ENCODE measurements around the gene NKD2. TPM values are rescaled to one million over a fixed set of nuclear protein-coding genes. Genes with fewer than 3 reads are reported as not detected.

Gene NKD2
- total and polyA plus RNA-seq, 7 donors, result 0.08 to 0.96 (median 0.63) TPM; not detected in 1

DNA sequence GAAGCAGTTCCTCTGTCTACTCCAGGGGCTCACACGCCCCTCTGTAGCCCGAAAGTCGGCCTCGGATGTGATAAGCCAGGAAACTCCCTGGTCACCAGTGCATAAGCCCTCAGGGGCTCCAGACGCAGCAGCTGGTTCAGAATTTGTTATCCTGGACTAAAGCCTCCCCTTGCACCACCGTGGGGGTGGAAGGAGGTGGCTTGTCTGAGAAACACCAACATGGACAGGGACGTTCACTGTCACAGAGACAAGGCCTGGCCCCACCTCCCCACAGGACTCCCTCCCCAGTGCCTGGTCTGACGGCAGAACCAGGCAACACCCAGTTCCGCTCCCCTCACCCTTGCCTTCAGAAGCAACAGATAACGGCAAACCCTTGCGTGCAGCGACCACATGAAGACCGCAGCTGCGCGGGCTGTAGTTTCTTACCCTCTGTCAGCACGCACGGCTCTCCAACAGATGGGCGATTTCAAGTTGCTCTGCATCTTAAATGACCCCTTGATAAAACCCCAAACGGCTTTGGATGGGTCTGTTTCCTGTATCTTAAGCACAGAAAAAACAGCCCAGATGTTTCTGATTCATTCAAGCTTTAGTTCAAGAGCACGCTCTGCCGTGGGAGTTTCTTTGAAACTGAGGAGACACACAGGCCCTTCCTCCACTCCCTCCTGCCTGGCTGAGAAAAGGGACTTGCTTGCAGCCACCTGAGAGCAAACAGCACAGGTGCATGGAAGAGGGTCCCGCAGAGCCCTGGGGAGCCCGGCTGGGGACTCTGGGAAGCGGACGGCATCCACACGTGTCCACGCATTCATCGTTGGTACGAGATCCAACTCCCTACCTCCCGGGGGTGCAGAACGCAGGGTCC, 44.7 kb upstream of the NKD2 start:
- DNase-seq (peak in 1 of 2 donors; percentile 43), ATAC-seq (peak in 1 of 4 donors; percentile 13)
- intact Hi-C loops (cut with DNase I), result no loop called here
- TF ChIP-seq CTCF (IDR thresholded peaks at IDR 0.05), result no peak
- WGBS, 3 donors, result 62 to 68% (median 65%) methylated on average over 31 of the region's 31 CpGs
- Histone ChIP-seq H3K36me3 (ENCODE audit: insufficient read depth in 1 of 2, low read depth in 1 of 2) (no peaks in the 10 kb centered on the region), H3K27me3 (ENCODE audit: insufficient read depth in 3 of 3, low read length in 2 of 3) (peaks cover 0 to 81% (median 6%) of the 10 kb centered on the region in 3 donors), H3K9me3 (no peaks in the 10 kb centered on the region), H3K27ac (no peak overlapping the region), H3K4me1 (no peaks in the 10 kb centered on the region), H3K4me3 (no peak overlapping the region)

GRCh38 chr5:964821-965220, 43.8 kb upstream of the NKD2 start:
- H3K27ac ChIP-seq, result no peak overlapping the region
- no peak overlapping the region for H3K4me3 ChIP-seq
- H3K4me1 ChIP-seq, result no peaks in the 10 kb centered on the region
- H3K27me3 ChIP-seq (ENCODE audit: insufficient read depth in 3 of 3, low read length in 2 of 3), result peaks cover 0 to 75% (median 6%) of the 10 kb centered on the region in 3 donors
- DNase-seq (no peak), ATAC-seq (no peak)
- WGBS, 3 donors, result 77 to 87% (median 83%) methylated on average over 10 of the region's 10 CpGs
- intact Hi-C loops (cut with DNase I), result no loop called here
- TF ChIP-seq CTCF (IDR thresholded peaks at IDR 0.05), result no peak
- H3K36me3 ChIP-seq (ENCODE audit: insufficient read depth in 1 of 2, low read depth in 1 of 2), result no peaks in the 10 kb centered on the region
- no peaks in the 10 kb centered on the region for H3K9me3 ChIP-seq

DNA sequence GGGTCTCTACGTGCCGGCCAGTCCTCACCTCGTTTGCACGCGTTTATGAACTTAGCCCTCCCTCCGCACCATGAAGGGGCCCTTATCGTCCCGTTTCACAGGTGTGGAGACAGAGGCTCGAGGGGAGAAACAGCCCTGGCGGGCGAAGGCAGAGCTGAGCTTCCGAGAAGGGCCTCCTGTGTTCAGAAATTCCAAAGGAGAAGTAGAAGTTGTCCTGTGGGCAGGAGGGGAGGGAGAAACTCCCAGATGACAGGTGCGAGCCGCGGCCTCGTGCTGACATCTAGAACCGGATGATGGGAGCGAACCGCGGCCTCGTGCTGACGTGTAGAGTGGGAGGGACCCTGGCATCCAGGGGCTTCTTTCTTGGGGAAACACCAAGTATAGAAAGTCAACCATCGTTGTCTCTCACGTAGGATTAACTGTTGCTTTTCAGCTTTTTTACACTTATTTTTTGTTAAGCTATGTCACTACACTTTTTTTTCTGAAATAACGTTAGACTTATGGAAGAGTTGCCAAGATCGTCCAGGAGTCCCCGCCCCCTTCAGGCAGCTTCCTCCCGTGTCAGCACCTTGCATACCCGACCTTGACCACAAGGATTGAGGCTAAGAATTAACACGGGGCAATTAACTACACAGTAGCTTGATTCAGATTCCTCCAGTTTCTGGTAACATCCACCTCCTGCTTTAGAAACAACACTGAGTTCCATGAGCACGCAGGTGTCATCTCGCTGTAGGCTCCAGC, 42.8 kb upstream of the NKD2 start:
- Histone ChIP-seq H3K27me3 (ENCODE audit: insufficient read depth in 3 of 3, low read length in 2 of 3) (peaks cover 0 to 70% (median 6%) of the 10 kb centered on the region in 3 donors), H3K27ac (no peak overlapping the region), H3K4me3 (no peak overlapping the region), H3K4me1 (no peaks in the 10 kb centered on the region), H3K36me3 (ENCODE audit: insufficient read depth in 1 of 2, low read depth in 1 of 2) (no peaks in the 10 kb centered on the region), H3K9me3 (no peaks in the 10 kb centered on the region)
- DNase-seq (no peak), ATAC-seq (no peak)
- WGBS, 3 donors, result 66 to 73% (median 68%) methylated on average over 32 of the region's 32 CpGs
- intact Hi-C loops (cut with DNase I), result no loop called here
- no peak for TF ChIP-seq CTCF (IDR thresholded peaks at IDR 0.05)

DNA sequence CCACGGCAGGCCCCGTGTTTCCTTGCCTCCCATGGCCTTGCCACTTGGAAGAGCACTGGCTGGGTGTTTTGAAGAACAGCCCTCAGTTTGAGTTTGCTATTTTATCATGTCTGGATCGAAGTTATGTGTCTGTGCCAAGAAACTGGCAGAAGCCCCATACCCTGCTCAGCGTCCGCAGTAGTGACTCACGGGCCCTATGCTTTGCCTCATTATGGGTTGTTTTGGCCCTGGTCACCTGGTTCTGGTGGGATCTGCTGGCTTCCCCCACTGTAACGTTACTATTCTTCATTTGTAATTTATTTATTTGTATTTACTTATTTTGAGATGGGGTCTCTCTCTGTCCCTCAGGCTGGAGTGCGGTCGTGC, 42.3 kb upstream of the NKD2 start:
- Histone ChIP-seq H3K27ac (no peak overlapping the region), H3K27me3 (ENCODE audit: insufficient read depth in 3 of 3, low read length in 2 of 3) (peaks cover 0 to 65% (median 3%) of the 10 kb centered on the region in 3 donors), H3K36me3 (ENCODE audit: insufficient read depth in 1 of 2, low read depth in 1 of 2) (no peaks in the 10 kb centered on the region), H3K4me1 (no peaks in the 10 kb centered on the region), H3K4me3 (no peak overlapping the region), H3K9me3 (no peaks in the 10 kb centered on the region)
- intact Hi-C loops (cut with DNase I), result no loop called here
- ATAC-seq (no peak), DNase-seq (no peak)
- 69 to 78% (median 73%) methylated on average over 9 of the region's 9 CpGs for WGBS, 3 donors
- TF ChIP-seq CTCF (IDR thresholded peaks at IDR 0.05), result no peak
